Fibroblast of skin of left quadriceps (primary cell): ENCODE measurements around the gene TMEM248.
"Not testable (repeated sequence)": the region's sequence is repeated elsewhere in the genome, so short reads cannot be mapped to it uniquely, and the experiment has no call there.

Source experiments
- DNase-seq, 2 experiments: peaks; one replicate each; pipeline ENCODE4 v3.0.0-alpha.2; 2013; ENCODE audit warnings: low read depth in 2 of 2

TMEM248 gene

GRCh38 chr7:66950311-66950710 lies 29.3 kb downstream of the TMEM248 start:
- no peak for DNase-seq

- DNase-seq: no peak
These were observed 29.7 kb downstream of the TMEM248 start for GRCh38 chr7:66950763-66951162.

DNA sequence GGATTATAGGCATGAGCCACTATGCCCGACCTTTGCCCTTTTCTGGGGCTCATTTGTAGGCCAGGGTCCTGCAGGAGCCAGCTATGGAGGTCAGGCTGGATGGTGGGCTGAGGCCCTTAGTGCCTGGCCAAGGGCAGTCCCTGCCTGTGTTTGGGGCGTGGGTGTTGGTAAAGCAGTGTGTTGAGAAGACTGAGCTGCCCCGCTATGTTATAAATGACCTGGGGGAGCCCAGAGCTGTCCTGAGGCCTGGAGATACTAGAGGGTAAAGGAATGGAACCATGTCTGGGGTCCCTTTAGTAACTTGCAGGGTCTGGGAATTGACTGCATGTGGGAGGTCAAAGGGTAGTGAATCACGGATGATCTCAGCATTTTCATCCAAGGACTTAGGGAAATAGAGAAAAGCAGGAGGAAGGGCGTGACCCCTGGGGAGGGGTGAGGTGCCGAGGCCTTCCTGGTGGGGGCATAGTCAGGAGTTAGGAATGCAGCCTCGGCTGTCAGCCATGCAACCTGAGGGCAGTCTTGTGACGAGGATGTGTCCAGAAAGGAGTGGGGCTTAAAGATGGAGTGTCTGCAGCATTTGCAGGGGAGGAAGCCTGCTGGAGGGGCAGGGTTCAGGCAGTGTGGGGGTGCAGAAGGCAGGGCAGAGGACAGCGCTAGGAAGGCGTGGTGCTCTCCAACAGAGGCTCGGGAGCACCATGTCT lies 31.5 kb downstream of the TMEM248 start:
- no peak for DNase-seq

DNA sequence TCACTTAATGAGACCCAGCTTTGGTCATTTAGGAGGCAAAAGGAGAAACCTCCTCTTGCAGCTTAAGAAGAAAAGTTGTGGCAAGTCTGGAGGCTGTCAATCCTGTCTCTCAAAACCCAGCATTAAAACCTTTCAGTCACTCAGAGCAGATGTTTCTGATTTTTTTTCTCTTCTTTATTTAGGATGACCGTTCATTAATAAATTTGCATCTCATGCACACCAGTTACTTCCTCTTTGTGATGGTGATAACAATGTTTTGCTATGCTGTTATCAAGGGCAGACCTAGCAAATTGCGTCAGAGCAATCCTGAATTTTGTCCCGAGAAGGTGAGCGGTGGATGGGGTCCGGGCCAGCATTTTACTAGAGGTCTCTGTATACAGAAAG lies 32.0 kb downstream of the TMEM248 start:
- no peak for DNase-seq

DNA sequence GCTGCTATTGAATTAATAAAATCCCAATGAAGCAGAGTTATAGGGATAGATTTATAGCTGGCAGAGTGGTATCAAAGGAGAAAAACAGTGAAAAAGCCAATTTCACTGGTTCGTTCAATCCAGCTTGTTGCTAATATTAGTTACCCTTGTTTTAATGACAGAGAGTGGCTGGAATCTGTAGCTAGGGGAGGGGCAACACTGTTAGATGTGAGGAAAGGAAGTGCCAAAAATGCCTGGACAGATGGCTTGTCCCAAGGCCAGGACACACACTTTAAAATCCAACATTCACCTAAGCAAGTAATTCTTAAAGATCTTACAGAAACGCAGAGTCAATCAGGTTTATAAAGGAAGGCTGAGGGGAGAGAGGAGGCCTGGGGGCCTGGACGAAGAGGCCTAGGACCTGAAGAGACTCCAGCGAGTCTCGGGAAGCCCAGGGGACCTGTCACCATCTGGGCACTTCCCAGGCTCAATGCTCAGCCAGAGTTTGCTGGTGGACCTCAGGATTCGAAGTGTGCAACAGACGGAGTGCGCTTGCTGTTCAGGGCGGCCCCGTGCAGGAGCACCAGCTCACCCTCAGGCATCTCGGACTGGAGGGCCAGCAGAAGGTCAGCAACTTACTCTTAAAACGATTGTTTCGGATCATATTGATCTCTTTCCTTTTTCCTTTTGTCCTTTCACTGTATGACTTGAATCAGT lies 36.7 kb downstream of the TMEM248 start:
- no peak for DNase-seq

DNA sequence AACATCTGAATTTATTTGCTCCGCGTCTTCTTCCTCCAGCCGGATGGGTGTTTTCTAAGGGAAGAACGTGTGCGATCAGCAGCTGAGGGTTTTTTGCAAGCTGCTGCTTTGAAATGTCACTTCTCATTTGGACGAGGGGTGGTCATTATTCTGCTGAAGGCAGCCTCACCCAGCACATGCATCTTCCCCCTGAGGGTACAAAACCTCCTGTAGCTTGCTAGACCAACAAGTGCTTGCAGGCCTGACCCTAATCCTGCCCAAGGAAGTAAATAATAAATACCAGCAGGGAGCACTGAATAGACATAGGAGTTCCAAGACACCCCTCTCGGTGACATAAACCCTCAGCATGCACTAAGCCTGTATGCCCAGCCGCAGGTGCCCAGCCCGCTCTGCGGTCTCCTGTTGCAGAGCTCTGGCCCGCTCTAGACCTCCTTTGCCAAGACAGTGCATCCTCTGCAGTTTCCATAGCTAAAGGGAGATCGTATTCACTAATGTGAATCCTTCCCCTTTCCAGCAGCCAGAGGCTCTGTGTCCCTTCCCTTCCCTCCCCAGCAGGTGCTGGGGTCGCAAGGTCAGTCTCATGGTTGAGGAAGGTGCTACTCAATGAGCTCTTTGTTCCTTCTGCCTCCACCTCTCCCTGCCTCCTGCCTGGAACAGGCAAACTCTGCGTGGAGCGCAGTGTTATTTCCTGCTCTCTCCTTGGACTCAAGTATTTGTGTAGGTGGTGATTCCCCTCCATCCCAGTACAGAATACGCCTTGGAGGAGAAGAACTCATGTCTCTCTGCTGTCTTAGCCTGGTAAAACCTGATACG lies 37.7 kb downstream of the TMEM248 start:
- DNase-seq: no peak

DNA sequence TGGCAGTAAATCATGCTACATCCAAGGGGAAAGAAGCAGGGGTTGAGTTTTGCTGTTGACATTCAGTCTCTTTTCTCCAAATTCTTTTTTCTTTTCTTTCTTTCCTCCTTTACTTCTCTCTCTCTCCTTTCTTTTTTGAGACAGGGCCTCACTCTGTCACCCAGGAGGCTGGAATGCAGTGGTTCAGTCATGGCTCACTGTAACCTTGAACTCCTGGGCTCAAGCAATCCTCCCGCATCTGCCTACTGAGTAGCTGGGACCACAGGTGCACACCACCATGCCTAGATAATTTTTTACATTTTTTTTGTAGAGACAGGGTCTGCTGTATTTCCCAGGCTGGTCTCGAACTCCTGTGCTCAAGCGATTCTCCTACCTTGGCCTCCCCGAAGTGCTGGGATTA lies 39.2 kb downstream of the TMEM248 start:
- no peak for DNase-seq

DNA sequence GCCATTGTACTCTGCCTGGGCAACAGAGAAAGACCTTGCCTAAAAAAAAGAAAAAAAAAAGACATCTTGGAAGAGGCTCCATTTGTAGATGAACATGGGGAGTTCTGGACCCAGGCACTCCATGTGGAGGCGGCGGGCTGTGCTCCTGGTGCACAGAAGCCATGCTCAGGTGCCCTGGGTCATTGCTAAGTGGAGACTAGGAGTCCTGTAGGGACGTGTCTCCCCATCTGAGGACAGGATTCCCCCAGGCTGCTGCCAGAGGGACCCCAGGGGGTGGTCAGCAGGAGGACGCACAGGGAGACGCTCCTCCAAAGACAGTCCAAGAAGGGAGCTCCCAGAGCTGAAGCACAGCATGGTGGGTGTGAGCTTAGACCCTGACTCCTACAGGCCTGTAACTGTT lies 40.1 kb downstream of the TMEM248 start:
- DNase-seq: no peak

DNA sequence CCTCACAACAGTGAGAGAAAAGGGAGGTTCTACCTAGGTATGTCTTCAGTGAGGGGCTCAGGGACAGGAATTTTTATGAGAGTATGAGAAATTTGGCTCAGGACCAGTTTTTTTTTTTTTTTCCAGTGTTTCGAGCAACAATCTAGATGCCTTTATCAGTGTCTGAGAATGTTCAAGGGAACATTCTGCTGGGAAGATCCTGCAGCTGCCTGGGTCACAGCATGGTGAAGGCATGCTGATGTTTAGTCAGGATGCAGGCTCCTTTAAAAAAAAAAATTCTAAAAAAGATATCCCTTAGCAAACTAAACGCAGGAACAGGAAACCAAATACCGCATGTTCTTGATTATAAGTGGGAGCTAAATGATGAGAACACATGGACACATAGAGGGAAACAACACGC lies 43.4 kb downstream of the TMEM248 start:
- peak; percentile 32 for DNase-seq

GRCh38 chr7:66967029-66967428 lies 46.0 kb downstream of the TMEM248 start:
- DNase-seq: no peak

DNA sequence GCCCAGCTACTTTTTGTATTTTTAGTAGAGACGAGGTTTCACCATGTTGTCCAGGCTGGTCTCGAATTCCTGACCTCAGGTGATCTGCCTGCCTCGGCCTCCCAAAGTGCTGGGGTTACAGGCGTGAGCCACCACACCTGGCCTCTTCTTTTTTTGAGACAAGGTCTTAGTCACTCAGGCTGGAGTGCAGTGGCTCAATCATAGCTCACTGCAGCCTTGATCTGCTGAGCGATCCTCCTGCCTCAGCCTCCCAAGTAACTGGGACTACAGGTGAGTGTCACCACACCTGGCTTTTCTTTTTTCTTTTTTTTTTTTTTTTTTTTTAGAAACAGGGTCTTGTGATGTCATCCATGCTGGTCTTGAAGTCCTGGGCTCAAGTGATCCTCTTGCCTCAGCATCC lies 48.0 kb downstream of the TMEM248 start:
- not testable (repeated sequence) for DNase-seq

- no peak for DNase-seq
These were observed 49.3 kb downstream of the TMEM248 start for GRCh38 chr7:66970310-66970709.

GRCh38 chr7:66974986-66975590 lies 54.1 kb downstream of the TMEM248 start:
- no peak for DNase-seq

- not testable (repeated sequence) for DNase-seq
These were observed 57.3 kb downstream of the TMEM248 start for GRCh38 chr7:66978312-66978711.

DNA sequence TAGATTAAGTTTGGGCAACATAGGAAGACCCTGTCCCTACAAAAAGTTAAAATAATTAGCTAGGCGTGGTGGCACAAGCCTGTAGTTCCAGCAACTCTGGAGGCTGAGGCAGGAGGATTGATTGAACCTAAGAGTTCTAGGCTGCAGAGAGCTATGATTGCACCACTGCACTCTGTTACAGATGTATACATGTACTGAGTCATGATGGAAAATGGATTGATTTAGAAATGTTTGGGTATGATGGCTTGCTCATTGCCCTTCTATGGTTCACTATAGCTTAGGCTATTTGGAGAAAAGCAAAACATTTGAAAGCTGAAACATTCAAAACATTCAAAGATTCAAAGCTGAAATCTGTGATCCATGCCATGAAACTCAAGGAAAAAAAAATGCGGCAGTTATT lies 58.0 kb downstream of the TMEM248 start:
- not testable (repeated sequence) for DNase-seq

DNA sequence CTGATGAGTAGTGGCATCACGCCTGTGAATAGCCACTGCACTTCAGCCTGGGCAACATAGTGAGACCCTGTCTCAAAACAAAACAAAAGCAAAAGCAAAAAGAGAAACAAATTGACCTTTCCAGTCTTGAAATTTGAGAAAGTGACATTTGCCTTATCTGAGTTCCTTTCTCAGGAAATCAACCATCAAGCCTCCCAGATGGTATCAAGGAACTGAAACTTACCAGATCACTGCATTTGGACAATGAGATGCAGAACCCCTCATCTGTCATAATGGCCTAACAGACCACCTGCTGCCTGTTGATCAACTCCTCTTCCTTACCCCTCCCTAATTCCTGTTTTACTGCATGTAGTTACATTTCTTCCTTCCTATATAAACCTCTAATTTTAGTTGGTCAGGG lies 59.3 kb downstream of the TMEM248 start:
- DNase-seq: not testable (repeated sequence)

- not testable (repeated sequence) for DNase-seq
These were observed 68.5 kb downstream of the TMEM248 start for GRCh38 chr7:66989552-66989951.

DNA sequence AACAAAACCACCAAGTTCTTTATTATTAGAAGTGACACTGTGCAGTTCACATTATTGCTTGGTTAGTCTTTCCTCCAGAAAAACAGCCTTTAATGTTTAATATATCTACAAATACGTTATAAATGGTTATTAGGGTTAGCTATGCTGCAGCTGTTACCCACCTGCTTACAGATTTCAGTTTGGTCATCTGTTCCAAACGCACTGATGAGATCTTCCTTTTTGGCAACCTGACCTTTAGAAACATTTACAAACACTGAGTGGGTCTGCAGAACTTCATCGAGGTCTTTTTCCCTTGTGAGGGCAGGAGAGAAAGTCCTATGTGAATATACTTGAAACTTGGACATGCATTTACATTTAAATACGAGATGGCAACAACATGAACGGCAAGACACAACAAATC lies 73.0 kb downstream of the TMEM248 start:
- DNase-seq: not testable (repeated sequence)

DNA sequence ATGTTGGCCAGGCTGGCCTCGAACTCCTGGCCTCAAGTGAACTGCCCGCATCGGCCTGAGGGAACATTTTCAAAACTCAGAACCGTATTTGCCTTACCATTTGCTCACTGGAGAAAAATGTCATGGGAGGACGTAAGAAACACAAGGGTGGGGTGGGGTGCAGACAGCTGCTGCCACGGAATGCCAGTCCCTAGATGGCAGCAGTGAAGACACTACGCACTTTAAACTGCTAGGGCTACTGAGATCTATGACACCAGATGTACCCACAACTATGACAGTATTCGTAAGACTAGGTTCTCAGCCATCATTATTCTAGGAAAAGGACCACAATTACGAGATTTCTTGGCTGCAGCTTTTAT lies 73.6 kb downstream of the TMEM248 start:
- DNase-seq: peak; percentile 52

- peak; percentile 97 for DNase-seq
These were observed 74.2 kb downstream of the TMEM248 start, which contains the start of gene SBDS for GRCh38 chr7:66995050-66995776. Gene SBDS (minus strand): TSS chr7:66995586. CDS start chr7:66995417, 169 bp downstream.

- DNase-seq: peak; percentile 95 to 97
These were observed 75.6 kb downstream of the TMEM248 start, which contains the start of gene TYW1 for GRCh38 chr7:66996444-66997191. Gene TYW1 (plus strand): TSS chr7:66996833. CDS start chr7:66996979, 146 bp downstream.
